ENCODE measurements around the gene KCND3. TPM values are rescaled to one million over a fixed set of nuclear protein-coding genes. Genes with fewer than 3 reads are reported as not detected.

The KCND3 gene
- total RNA-seq, 1 donor, result 0.09 TPM

DNA sequence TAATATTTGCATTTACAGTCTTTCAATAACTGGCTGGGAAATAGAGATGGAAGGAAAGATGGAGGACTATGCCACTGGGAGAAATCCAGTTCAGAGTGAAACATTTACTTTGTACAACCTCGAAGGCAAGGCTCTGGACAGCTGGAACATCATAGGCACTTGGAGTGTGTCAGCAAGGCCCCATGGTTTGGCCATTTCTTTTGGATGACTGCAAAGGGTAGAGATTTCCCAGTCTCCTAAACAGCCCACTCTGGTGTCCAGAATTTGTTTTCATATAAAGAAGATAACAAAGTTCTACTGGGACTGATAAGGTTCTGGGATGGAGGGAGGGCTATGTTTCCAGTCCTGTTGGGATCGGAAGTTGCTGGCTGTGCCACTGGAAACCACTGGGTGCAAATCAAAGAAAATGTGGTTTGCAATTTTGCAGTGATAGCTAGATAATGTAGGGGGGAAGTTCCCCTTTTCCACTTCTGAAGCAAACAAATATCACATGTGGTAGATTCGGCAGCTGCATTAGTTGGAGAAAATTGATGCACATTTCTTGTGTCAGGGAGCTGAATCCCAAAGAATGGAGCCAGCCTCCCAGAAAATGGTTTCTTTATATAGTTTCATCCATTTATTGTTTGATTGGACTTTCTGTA lies 16.2 kb downstream of the KCND3 start:
- TF ChIP-seq, protein P1, sequence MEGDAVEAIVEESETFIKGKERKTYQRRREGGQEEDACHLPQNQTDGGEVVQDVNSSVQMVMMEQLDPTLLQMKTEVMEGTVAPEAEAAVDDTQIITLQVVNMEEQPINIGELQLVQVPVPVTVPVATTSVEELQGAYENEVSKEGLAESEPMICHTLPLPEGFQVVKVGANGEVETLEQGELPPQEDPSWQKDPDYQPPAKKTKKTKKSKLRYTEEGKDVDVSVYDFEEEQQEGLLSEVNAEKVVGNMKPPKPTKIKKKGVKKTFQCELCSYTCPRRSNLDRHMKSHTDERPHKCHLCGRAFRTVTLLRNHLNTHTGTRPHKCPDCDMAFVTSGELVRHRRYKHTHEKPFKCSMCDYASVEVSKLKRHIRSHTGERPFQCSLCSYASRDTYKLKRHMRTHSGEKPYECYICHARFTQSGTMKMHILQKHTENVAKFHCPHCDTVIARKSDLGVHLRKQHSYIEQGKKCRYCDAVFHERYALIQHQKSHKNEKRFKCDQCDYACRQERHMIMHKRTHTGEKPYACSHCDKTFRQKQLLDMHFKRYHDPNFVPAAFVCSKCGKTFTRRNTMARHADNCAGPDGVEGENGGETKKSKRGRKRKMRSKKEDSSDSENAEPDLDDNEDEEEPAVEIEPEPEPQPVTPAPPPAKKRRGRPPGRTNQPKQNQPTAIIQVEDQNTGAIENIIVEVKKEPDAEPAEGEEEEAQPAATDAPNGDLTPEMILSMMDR (IDR thresholded peaks at IDR 0.05; ENCODE audit: insufficient read depth, low read length), result no peak
- H3K4me3 ChIP-seq (ENCODE audit: low read depth, low read length), result no peak overlapping the region
- no peak for DNase-seq (ENCODE audit: low read depth)

DNA sequence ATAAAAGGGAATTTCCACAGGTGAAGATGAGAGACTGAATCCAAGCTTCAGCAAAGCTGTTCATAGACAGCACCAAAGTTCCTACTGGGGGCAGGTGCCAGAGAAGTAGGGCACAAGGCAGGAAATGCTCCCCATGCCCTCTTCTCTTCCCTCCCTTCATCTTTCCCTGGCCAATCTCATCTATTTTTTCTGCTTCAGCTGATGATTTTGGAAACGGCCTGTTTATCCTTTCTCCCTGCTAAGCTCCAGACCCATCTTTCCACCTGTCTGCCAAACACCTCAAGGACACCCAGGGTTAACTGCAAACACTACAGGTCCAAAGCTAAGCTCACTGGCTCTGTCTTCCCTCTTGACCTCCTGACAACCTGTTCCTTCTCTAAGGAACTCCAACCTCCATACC lies 18.1 kb downstream of the KCND3 start:
- H3K4me3 ChIP-seq (ENCODE audit: low read depth, low read length), result no peak overlapping the region
- DNase-seq (ENCODE audit: low read depth), result no peak
- TF ChIP-seq, protein P1 (IDR thresholded peaks at IDR 0.05; ENCODE audit: insufficient read depth, low read length), result no peak

DNA sequence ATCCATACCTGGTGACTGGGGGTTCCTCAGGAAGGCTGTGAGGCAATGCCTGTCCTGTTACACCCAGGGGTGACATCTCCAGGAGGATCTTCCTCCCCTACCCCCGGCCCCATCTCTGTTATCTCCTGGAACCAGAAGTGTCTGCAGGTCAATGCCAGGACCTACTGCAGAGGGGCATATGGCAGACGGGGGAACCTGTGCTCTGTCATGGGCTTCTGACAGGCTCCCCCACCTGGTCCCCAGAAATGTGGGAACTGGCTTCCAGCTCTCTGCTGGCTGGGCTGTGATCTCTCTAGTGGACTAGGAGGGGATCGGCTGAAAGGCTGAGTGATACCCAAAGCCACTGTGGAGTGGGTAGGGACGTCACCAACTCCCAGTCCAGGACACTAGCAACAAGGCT lies 21.0 kb downstream of the KCND3 start:
- DNase-seq (ENCODE audit: low read depth), result no peak
- TF ChIP-seq, protein P1 (IDR thresholded peaks at IDR 0.05; ENCODE audit: insufficient read depth, low read length), result no peak
- no peak overlapping the region for H3K4me3 ChIP-seq (ENCODE audit: low read depth, low read length)

DNA sequence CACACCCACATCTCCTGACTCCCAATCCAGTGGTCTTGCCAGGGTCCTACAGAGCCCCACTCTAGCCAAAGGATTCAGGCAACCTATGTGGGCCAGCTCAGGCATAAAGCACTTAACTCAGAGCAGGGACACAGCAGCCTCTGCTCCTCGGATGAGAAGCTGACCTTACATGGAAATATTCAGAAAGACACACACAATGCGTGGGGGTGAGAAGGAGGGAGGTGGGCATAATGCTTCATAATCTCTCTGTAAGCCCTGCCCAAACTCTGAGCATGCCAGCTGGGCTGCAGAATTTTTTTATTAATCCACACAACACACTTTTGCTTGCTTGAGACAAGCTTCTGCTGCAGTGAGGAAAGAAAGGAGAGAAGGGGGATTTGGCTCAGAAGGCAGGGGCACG lies 21.6 kb downstream of the KCND3 start:
- no peak for DNase-seq (ENCODE audit: low read depth)
- no peak overlapping the region for H3K4me3 ChIP-seq (ENCODE audit: low read depth, low read length)
- TF ChIP-seq, protein P1 (IDR thresholded peaks at IDR 0.05; ENCODE audit: insufficient read depth, low read length), result no peak

DNA sequence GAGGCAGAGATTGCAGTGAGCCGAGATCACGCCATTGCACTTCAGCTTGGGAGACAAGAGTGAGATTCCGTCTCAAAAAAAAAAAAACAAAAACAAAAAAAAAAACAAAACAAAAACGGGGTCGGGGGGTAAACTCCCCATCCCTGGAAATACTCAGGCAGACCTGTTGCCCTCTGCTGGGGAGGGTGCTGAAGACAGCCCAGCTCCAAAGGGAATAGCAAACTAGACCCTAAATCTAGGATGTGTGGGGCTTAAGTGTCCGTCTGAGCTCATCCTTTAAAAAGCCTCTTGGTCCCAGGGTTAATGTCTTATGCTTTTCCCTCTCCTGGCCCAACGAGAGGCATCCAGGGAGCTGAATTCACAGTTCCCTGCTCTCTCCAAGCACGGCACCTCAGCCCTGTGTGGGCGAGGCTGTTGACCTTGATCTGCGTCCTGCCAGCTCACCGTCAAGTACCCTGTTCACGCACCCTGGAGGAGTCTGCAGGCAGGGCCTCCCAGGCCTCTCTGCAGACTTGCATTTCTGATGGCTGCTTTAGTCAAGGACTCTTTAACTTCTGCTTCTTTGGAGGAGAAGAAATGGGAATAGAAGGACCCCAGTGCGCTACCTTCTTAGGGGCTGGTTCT lies 22.3 kb downstream of the KCND3 start:
- TF ChIP-seq, protein P1 (IDR thresholded peaks at IDR 0.05; ENCODE audit: insufficient read depth, low read length), result no peak
- no peak for DNase-seq (ENCODE audit: low read depth)
- no peak overlapping the region for H3K4me3 ChIP-seq (ENCODE audit: low read depth, low read length)

DNA sequence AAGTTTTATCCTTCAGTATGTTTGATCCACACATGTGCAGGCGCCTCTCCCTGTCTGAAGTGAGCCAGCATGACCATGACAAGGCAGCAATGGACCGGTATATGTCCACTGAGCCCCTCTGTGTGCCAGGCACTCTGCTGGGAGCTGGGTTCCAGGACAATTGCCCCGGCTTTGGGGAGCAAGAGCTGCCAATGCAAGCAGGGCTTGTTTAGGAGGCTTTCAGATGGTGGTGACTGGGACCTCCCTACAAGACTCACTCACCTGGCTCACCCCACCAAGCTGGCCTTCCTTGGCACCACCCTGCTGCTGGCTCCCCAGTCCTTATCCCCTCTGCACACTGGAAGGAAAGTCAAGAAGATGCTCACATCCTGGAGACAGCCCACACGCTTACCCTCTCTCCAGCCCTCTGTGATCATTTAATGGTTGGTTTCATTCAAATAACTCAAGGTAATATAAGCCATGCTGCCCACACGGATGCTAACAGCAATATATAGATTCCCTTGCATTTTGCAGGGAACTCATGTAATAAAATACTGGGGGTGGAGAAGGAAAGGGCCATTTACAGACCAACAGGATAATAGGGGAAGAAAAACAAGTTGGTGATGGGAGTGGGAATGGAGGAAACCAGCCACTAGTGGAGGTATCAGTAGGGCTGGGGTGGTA lies 23.6 kb downstream of the KCND3 start:
- TF ChIP-seq, protein P1 (IDR thresholded peaks at IDR 0.05; ENCODE audit: insufficient read depth, low read length), result no peak
- no peak for DNase-seq (ENCODE audit: low read depth)
- no peak overlapping the region for H3K4me3 ChIP-seq (ENCODE audit: low read depth, low read length)
